GM23248 (cell line): Measurements from ENCODE around the gene CCR5. TPM values are rescaled to one million over a fixed set of nuclear protein-coding genes. Genes with fewer than 3 reads are reported as not detected.

Source experiments
- DNase-seq: peaks from one replicate; pipeline ENCODE4 v3.0.0-alpha.2; 2015
- H2AFZ ChIP-seq: fragments of 200-600 bp; sonication (generic); 2 replicates; pipeline ENCODE4 v1.6.1; 2016; ENCODE audit warnings: antibody characterized with exemption
- H3F3A ChIP-seq: fragments of 200-600 bp; sonication (generic); 2 replicates; pipeline ENCODE4 v1.6.1; 2016; ENCODE audit warnings: mild to moderate bottlenecking, antibody characterized with exemption, mixed run types; ENCODE audit not compliant: insufficient read depth
- H3K27ac ChIP-seq: fragments of 200-600 bp; sonication (generic); 2 replicates; pipeline ENCODE4 v1.5.1; 2016; ENCODE audit warnings: mild to moderate bottlenecking
- H3K27me3 ChIP-seq: fragments of 200-600 bp; sonication (generic); replicated peaks from 2 replicates; pipeline ENCODE4 v1.6.1; 2016; ENCODE audit warnings: mild to moderate bottlenecking; ENCODE audit not compliant: insufficient read depth
- H3K36me3 ChIP-seq: fragments of 200-600 bp; sonication (generic); 2 replicates; pipeline ENCODE4 v1.6.1; 2016; ENCODE audit warnings: low read depth, mild to moderate bottlenecking
- H3K4me1 ChIP-seq: fragments of 200-600 bp; sonication (generic); 2 replicates; pipeline ENCODE4 v1.6.1; 2016; ENCODE audit warnings: mild to moderate bottlenecking; ENCODE audit not compliant: insufficient read depth
- H3K4me2 ChIP-seq: fragments of 200-600 bp; sonication (generic); one replicate; pipeline ENCODE4 v1.6.1; 2016; ENCODE audit warnings: mild to moderate bottlenecking; ENCODE audit not compliant: unreplicated experiment
- H3K4me3 ChIP-seq: fragments of 200-600 bp; sonication (generic); 2 replicates; pipeline ENCODE4 v1.5.1; 2016; ENCODE audit warnings: mild to moderate bottlenecking
- H3K79me2 ChIP-seq: fragments of 200-600 bp; sonication (generic); 2 replicates; pipeline ENCODE4 v1.6.1; 2016; ENCODE audit warnings: mild to moderate bottlenecking; ENCODE audit not compliant: insufficient read depth
- H3K9ac ChIP-seq: fragments of 200-600 bp; sonication (generic); 2 replicates; pipeline ENCODE4 v1.6.1; 2016; ENCODE audit warnings: mild to moderate bottlenecking
- H3K9me2 ChIP-seq: fragments of 200-600 bp; sonication (generic); 2 replicates; pipeline ENCODE4 v1.6.1; 2016; ENCODE audit warnings: mixed run types, mild to moderate bottlenecking, moderate library complexity; ENCODE audit not compliant: insufficient read depth
- H3K9me3 ChIP-seq: fragments of 200-600 bp; sonication (generic); one replicate; pipeline ENCODE4 v1.6.1; 2017; ENCODE audit warnings: low read depth
- H4K20me1 ChIP-seq: fragments of 200-600 bp; sonication (generic); 2 replicates; pipeline ENCODE4 v1.6.0; 2016; ENCODE audit not compliant: insufficient read depth
- EZH2 ChIP-seq: fragments of 200-600 bp; sonication (generic); IDR thresholded peaks from 2 replicates; pipeline ENCODE4 v1.6.1; 2018; ENCODE audit warnings: antibody characterized with exemption, mild to moderate bottlenecking; ENCODE audit not compliant: insufficient read depth, poor library complexity, severe bottlenecking
- EZH2phosphoT487 ChIP-seq: fragments of 200-600 bp; sonication (generic); IDR thresholded peaks from 2 replicates; pipeline ENCODE4 v1.6.1; 2018; ENCODE audit warnings: antibody characterized with exemption, moderate library complexity, mild to moderate bottlenecking, low read depth; ENCODE audit not compliant: insufficient read depth
- WGBS, 2 experiments: methylation state at CpG; one replicate each; pipeline ENCODE4 v1.1.6; 2015 to 2017; ENCODE audit warnings: low lambda C conversion rate in 2 of 2, low coverage in 1 of 2; ENCODE audit errors: missing lambda C conversion rate in 2 of 2; 5-methylcytosine and 5-hydroxymethylcytosine counted together
- in situ Hi-C: fragments of 300-500 bp; cut with MboI; formaldehyde crosslinking; loops from 2 replicates; pipeline ENCODE4 v1.15.0; 2020
- polyA plus RNA-seq: library from polyadenylated mRNA; unstranded; fragments of >200 nt; fragmentation: Nextera tagmentation; extraction: Ambion mirVana; gene quantifications from 2 replicates; pipeline ENCODE4 v1.2.1, GENCODE V29; 2016
- total RNA-seq: library from RNA; depleted of rRNA; stranded (reverse); fragments of >200 nt; shearing (Covaris generic); gene quantifications from 2 replicates; pipeline ENCODE4 v1.2.3, GENCODE V29; 2014

Gene CCR5
- total and polyA plus RNA-seq, 2 experiments from 2014 or later: not detected

DNA sequence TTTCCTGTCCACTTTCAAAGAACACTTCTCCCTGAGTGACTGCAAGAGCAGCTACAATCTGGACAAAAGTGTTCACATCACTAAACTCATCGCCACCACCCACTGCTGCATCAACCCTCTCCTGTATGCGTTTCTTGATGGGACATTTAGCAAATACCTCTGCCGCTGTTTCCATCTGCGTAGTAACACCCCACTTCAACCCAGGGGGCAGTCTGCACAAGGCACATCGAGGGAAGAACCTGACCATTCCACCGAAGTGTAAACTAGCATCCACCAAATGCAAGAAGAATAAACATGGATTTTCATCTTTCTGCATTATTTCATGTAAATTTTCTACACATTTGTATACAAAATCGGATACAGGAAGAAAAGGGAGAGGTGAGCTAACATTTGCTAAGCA lies 38.1 kb downstream of the CCR5 start:
- WGBS, 2 experiments: 93 to 94% methylated on average over 7 of the region's 7 CpGs
- no peaks in the 10 kb centered on the region for H3F3A ChIP-seq
- no peak for DNase-seq
- no peaks in the 10 kb centered on the region for H3K79me2 ChIP-seq
- no peaks in the 10 kb centered on the region for H4K20me1 ChIP-seq
- no peak overlapping the region for H3K4me2 ChIP-seq
- no peaks in the 10 kb centered on the region for H3K9me2 ChIP-seq
- in situ Hi-C loops: no loop called here
- H3K4me3 ChIP-seq: no peak overlapping the region
- no peak overlapping the region for H3K9ac ChIP-seq
- no peaks in the 10 kb centered on the region for H3K36me3 ChIP-seq
- TF ChIP-seq EZH2 (no peak), EZH2phosphoT487 (no peak)
- no peak overlapping the region for H3K27ac ChIP-seq
- no peaks in the 10 kb centered on the region for H3K9me3 ChIP-seq
- H2AFZ ChIP-seq: no peak overlapping the region
- H3K4me1 ChIP-seq: peaks cover 15% of the 10 kb centered on the region
- peaks cover 27% of the 10 kb centered on the region for H3K27me3 ChIP-seq

GRCh38 chr3:46409739-46410489 lies 39.2 kb downstream of the CCR5 start:
- Histone ChIP-seq H3K27ac (no peak overlapping the region), H3K4me2 (no peak overlapping the region), H3K79me2 (no peaks in the 10 kb centered on the region), H3K27me3 (peaks cover 20% of the 10 kb centered on the region), H3K4me1 (peaks cover 15% of the 10 kb centered on the region), H3K9me3 (no peaks in the 10 kb centered on the region), H3K9me2 (no peaks in the 10 kb centered on the region), H3F3A (no peaks in the 10 kb centered on the region), H3K4me3 (no peak overlapping the region), H4K20me1 (no peaks in the 10 kb centered on the region), H2AFZ (no peak overlapping the region), H3K9ac (no peak overlapping the region), H3K36me3 (no peaks in the 10 kb centered on the region)
- in situ Hi-C loops: no loop called here
- no peak for DNase-seq
- TF ChIP-seq EZH2phosphoT487 (no peak), EZH2 (no peak)
- WGBS, 2 experiments: 85 to 90% methylated on average over 9 of the region's 9 CpGs

GRCh38 chr3:46410669-46411068 lies 39.9 kb downstream of the CCR5 start:
- in situ Hi-C loops: no loop called here
- Histone ChIP-seq H3F3A (no peaks in the 10 kb centered on the region), H3K4me2 (no peak overlapping the region), H3K9me2 (no peaks in the 10 kb centered on the region), H3K9ac (no peak overlapping the region), H3K79me2 (no peaks in the 10 kb centered on the region), H3K27me3 (peaks cover 20% of the 10 kb centered on the region), H2AFZ (no peak overlapping the region), H3K4me1 (peaks cover 15% of the 10 kb centered on the region), H3K36me3 (no peaks in the 10 kb centered on the region), H3K27ac (no peak overlapping the region), H3K4me3 (no peak overlapping the region), H4K20me1 (no peaks in the 10 kb centered on the region), H3K9me3 (no peaks in the 10 kb centered on the region)
- WGBS, 2 experiments: 66% methylated on average over 2 of the region's 2 CpGs
- TF ChIP-seq EZH2phosphoT487: no peak
- no peak for TF ChIP-seq EZH2
- no peak for DNase-seq

DNA sequence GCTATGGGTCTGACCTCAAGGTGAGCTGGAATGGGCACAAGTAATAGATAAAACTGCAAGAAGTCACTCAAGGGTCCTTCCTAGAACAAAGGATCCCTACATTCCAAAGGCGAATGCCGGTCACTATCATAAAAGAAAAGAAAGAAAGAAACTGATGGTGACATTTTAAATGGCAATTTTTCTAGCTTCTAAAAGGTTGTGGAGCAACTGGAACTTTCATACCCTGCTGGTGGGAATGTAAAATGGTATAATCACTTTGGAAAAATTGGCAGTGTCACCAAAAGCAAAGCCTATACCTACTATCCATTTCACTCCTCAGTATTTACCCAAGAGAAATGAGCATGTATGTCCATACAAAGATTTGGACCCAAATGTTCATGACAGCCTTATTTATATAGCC lies 40.5 kb downstream of the CCR5 start:
- Histone ChIP-seq H3K9ac (no peak overlapping the region), H3K4me3 (no peak overlapping the region), H3K36me3 (no peaks in the 10 kb centered on the region), H3K27ac (no peak overlapping the region), H3K27me3 (peaks cover 20% of the 10 kb centered on the region), H3K79me2 (no peaks in the 10 kb centered on the region), H3F3A (no peaks in the 10 kb centered on the region), H3K4me1 (peaks cover 15% of the 10 kb centered on the region), H2AFZ (no peak overlapping the region), H3K4me2 (no peak overlapping the region), H3K9me2 (no peaks in the 10 kb centered on the region), H4K20me1 (no peaks in the 10 kb centered on the region), H3K9me3 (no peaks in the 10 kb centered on the region)
- in situ Hi-C loops: no loop called here
- no peak for TF ChIP-seq EZH2
- TF ChIP-seq EZH2phosphoT487: no peak
- WGBS, 2 experiments: 94 to 98% methylated on average over 2 of the region's 2 CpGs
- no peak for DNase-seq
